Mesothelial cell of epicardium (in vitro differentiated cells): ENCODE data around the gene ASCC1. TPM values are rescaled to one million over a fixed set of nuclear protein-coding genes. Genes with fewer than 3 reads are reported as not detected.

Experiments
- DNase-seq, 2 experiments: peaks; one replicate each; pipeline ENCODE4 v3.0.0; 2021; ENCODE audit warnings: low spot score in 2 of 2; ENCODE audit not compliant: unreplicated experiment in 2 of 2
- H3K27ac Mint-ChIP-seq: 2 replicates; pipeline ENCODE4 v1.8.0; 2021; ENCODE audit warnings: mixed read lengths
- H3K27me3 Mint-ChIP-seq: 2 replicates; pipeline ENCODE4 v1.8.0; 2021; ENCODE audit warnings: low read depth, mixed read lengths
- H3K36me3 Mint-ChIP-seq: 2 replicates; pipeline ENCODE4 v1.8.0; 2021; ENCODE audit warnings: mixed read lengths
- H3K4me1 Mint-ChIP-seq: 2 replicates; pipeline ENCODE4 v1.8.0; 2021; ENCODE audit warnings: mixed read lengths
- H3K4me3 Mint-ChIP-seq: 2 replicates; pipeline ENCODE4 v1.8.0; 2021; ENCODE audit warnings: mild to moderate bottlenecking, moderate library complexity, mixed read lengths
- H3K9me3 Mint-ChIP-seq: 2 replicates; pipeline ENCODE4 v1.8.0; 2021; ENCODE audit warnings: mixed read lengths
- total RNA-seq: library from RNA; stranded (reverse); gene quantifications from 3 replicates; pipeline ENCODE4 v1.2.1, GENCODE V29; 2021
- TF ChIP-seq, protein P1 (sequence below): fragments of 200-600 bp; sonication (generic); IDR thresholded peaks from one replicate; pipeline ENCODE4 v1.5.0; 2021; ENCODE audit warnings: antibody characterized with exemption; ENCODE audit not compliant: unreplicated experiment

ASCC1 gene
- total RNA-seq, 1 donor from 2014 or later, result 36.6 TPM

DNA sequence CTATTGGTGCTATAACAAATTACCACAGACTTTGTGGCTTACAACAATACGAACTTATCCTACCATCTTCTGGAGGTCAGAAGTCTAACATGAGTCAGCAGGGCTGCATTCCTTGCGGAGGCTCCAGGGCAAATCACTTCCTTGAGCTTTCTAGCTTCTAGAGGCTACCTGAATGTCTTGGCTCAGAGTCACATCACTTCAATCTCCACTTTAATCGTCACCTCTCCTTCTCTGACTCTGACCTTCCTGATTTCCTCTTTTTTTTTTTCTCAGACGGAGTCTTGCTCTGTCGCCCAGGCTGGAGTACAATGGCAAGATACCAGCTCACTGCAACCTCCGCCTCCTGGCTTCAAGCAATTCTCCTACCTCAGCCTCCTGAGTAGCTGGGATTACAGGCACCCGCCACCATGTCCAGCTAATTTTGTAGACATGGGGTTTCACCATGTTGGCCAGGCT, 44.9 kb downstream of the ASCC1 start:
- Mint-ChIP-seq H3K27ac (peak overlapping the region; percentile 80), H3K4me3 (no peak overlapping the region)
- DNase-seq, result no peak

DNA sequence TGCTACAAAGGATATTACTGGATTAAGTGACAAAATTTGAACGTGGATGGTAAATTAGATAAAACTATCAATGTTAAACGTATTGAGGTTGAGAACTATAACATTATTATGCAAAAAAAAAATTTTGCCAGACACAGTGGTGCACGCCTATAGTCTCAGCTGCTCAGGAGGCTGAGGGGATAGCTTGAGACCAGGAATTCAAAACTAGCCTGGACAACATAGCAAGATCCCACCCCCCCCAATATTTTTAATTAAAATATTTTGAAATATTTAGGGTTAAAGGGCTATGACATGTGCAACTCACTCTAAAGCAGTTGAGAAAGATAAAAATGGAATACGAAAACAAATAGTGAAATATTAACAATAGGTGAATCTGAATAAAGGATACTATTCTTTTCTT, 45.3 kb downstream of the ASCC1 start:
- no peak for DNase-seq
- Mint-ChIP-seq H3K4me1 (peaks cover 22% of the 10 kb centered on the region), H3K27me3 (no peaks in the 10 kb centered on the region), H3K27ac (no peak overlapping the region), H3K9me3 (no peaks in the 10 kb centered on the region), H3K4me3 (no peak overlapping the region), H3K36me3 (peaks cover 17% of the 10 kb centered on the region)
- TF ChIP-seq, protein P1, sequence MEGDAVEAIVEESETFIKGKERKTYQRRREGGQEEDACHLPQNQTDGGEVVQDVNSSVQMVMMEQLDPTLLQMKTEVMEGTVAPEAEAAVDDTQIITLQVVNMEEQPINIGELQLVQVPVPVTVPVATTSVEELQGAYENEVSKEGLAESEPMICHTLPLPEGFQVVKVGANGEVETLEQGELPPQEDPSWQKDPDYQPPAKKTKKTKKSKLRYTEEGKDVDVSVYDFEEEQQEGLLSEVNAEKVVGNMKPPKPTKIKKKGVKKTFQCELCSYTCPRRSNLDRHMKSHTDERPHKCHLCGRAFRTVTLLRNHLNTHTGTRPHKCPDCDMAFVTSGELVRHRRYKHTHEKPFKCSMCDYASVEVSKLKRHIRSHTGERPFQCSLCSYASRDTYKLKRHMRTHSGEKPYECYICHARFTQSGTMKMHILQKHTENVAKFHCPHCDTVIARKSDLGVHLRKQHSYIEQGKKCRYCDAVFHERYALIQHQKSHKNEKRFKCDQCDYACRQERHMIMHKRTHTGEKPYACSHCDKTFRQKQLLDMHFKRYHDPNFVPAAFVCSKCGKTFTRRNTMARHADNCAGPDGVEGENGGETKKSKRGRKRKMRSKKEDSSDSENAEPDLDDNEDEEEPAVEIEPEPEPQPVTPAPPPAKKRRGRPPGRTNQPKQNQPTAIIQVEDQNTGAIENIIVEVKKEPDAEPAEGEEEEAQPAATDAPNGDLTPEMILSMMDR, result no peak

More for the DNA sequence above, 44.9 kb downstream of the ASCC1 start:
- Mint-ChIP-seq H3K27me3 (no peaks in the 10 kb centered on the region), H3K4me1 (peaks cover 22% of the 10 kb centered on the region), H3K9me3 (no peaks in the 10 kb centered on the region), H3K36me3 (peaks cover 17% of the 10 kb centered on the region)
- TF ChIP-seq, protein P1, result no peak

DNA sequence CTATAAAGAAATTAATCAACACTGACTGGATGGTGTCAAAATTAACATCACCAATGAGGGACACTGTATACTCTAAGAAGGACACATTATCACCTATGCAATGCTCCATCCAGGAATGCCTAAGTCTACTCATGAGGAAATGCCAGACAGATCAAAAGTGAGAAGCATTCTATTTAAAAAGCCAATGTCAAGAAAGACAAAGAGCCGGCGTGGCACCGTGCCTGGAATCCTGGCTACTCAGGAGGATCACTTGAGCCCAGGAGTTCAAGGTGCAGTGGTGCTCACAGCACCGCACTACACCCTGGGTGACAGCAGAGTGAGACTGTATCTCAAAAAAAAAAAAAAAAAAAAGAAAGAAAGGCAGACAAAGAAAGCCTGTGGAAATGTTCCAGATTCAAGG, 45.8 kb downstream of the ASCC1 start:
- no peak for DNase-seq
- no peak overlapping the region for H3K4me3 Mint-ChIP-seq

DNA sequence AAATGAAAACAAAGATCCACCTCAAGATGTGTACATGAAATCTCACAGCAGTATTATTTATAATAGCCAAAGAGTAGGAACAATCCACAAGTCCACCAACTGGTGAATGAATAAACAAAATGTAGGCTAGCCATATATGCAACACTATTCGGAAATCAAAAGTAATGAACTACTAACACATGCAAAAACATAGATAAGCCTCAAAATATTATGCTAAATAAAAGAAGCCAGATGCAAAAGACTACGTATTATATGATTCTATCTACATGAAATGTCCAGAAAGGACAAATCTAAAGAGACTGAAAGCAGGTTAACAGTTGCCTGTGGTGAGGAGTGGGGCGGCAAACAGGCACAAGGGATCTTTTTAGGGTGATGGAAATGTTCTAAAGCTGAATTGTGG, 49.0 kb downstream of the ASCC1 start:
- DNase-seq, result no peak
- H3K27ac Mint-ChIP-seq, result no peak overlapping the region
- TF ChIP-seq, protein P1, result no peak

More for the DNA sequence above, 45.8 kb downstream of the ASCC1 start:
- TF ChIP-seq, protein P1, result no peak
- Mint-ChIP-seq H3K9me3 (no peaks in the 10 kb centered on the region), H3K27me3 (no peaks in the 10 kb centered on the region), H3K27ac (peak overlapping the region; percentile 81), H3K36me3 (peaks cover 17% of the 10 kb centered on the region), H3K4me1 (peaks cover 22% of the 10 kb centered on the region)

DNA sequence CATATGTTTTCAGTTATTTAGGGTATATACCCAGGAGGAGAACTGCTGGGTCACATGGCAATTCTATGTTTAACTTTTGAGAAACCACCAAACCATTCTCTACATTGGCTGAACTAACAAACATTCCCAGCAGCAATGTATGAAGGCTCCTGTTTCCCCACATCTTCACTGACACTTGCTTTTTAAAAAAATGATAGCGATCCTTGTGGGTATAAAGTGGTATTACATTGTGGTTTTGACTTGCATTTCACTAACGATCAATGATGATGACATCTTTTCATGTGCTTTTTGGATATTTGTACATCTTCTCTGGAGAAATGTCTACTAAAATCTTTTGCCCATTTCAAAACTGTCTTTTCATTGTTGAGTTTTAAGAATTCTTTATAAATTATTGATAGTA, 51.5 kb downstream of the ASCC1 start:
- no peaks in the 10 kb centered on the region for H3K9me3 Mint-ChIP-seq
- peaks cover 28% of the 10 kb centered on the region for H3K36me3 Mint-ChIP-seq

More for the DNA sequence above, 49.0 kb downstream of the ASCC1 start:
- Mint-ChIP-seq H3K4me3 (no peak overlapping the region), H3K9me3 (no peaks in the 10 kb centered on the region), H3K27me3 (no peaks in the 10 kb centered on the region), H3K36me3 (peaks cover 23% of the 10 kb centered on the region), H3K4me1 (peaks cover 9% of the 10 kb centered on the region)

More for the DNA sequence above, 51.5 kb downstream of the ASCC1 start:
- Mint-ChIP-seq H3K4me3 (no peak overlapping the region), H3K27ac (no peak overlapping the region), H3K27me3 (no peaks in the 10 kb centered on the region), H3K4me1 (no peaks in the 10 kb centered on the region)
- TF ChIP-seq, protein P1, result peak; percentile 37
- no peak for DNase-seq
